Measurements from ENCODE around the gene IST1.

GRCh38 chr16:71963125-71963875 lies 68.0 kb downstream of the IST1 start:
- TF ChIP-seq, protein P1, sequence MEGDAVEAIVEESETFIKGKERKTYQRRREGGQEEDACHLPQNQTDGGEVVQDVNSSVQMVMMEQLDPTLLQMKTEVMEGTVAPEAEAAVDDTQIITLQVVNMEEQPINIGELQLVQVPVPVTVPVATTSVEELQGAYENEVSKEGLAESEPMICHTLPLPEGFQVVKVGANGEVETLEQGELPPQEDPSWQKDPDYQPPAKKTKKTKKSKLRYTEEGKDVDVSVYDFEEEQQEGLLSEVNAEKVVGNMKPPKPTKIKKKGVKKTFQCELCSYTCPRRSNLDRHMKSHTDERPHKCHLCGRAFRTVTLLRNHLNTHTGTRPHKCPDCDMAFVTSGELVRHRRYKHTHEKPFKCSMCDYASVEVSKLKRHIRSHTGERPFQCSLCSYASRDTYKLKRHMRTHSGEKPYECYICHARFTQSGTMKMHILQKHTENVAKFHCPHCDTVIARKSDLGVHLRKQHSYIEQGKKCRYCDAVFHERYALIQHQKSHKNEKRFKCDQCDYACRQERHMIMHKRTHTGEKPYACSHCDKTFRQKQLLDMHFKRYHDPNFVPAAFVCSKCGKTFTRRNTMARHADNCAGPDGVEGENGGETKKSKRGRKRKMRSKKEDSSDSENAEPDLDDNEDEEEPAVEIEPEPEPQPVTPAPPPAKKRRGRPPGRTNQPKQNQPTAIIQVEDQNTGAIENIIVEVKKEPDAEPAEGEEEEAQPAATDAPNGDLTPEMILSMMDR (IDR thresholded peaks at IDR 0.05; ENCODE audit: low read depth, low read length, missing input control) = no peak
- no peak for TF ChIP-seq HNF4A (conservative IDR thresholded peaks at IDR 0.05)
- no peak for TF ChIP-seq ZBTB33 (IDR thresholded peaks at IDR 0.05)
- no peak for TF ChIP-seq SP1 (IDR thresholded peaks at IDR 0.05)
- no peak for TF ChIP-seq GABPA (IDR thresholded peaks at IDR 0.05 in 1 of 2, conservative IDR thresholded peaks at IDR 0.05 in 1 of 2)
- TF ChIP-seq, protein P2, sequence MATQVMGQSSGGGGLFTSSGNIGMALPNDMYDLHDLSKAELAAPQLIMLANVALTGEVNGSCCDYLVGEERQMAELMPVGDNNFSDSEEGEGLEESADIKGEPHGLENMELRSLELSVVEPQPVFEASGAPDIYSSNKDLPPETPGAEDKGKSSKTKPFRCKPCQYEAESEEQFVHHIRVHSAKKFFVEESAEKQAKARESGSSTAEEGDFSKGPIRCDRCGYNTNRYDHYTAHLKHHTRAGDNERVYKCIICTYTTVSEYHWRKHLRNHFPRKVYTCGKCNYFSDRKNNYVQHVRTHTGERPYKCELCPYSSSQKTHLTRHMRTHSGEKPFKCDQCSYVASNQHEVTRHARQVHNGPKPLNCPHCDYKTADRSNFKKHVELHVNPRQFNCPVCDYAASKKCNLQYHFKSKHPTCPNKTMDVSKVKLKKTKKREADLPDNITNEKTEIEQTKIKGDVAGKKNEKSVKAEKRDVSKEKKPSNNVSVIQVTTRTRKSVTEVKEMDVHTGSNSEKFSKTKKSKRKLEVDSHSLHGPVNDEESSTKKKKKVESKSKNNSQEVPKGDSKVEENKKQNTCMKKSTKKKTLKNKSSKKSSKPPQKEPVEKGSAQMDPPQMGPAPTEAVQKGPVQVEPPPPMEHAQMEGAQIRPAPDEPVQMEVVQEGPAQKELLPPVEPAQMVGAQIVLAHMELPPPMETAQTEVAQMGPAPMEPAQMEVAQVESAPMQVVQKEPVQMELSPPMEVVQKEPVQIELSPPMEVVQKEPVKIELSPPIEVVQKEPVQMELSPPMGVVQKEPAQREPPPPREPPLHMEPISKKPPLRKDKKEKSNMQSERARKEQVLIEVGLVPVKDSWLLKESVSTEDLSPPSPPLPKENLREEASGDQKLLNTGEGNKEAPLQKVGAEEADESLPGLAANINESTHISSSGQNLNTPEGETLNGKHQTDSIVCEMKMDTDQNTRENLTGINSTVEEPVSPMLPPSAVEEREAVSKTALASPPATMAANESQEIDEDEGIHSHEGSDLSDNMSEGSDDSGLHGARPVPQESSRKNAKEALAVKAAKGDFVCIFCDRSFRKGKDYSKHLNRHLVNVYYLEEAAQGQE (IDR thresholded peaks at IDR 0.05) = no peak
- TF ChIP-seq RAD21 (IDR thresholded peaks at IDR 0.05) = no peak
- no peak for TF ChIP-seq TAF1 (conservative IDR thresholded peaks at IDR 0.05)
- TF ChIP-seq JUND (IDR thresholded peaks at IDR 0.05) = no peak
